Measurements from ENCODE around the gene HS3ST4. TPM values are rescaled to one million over a fixed set of nuclear protein-coding genes. Genes with fewer than 3 reads are reported as not detected.

The HS3ST4 gene
- total and polyA plus RNA-seq, 2 donors (not counting 1 experiment from before 2014, with no cell fraction given), result not detected

DNA sequence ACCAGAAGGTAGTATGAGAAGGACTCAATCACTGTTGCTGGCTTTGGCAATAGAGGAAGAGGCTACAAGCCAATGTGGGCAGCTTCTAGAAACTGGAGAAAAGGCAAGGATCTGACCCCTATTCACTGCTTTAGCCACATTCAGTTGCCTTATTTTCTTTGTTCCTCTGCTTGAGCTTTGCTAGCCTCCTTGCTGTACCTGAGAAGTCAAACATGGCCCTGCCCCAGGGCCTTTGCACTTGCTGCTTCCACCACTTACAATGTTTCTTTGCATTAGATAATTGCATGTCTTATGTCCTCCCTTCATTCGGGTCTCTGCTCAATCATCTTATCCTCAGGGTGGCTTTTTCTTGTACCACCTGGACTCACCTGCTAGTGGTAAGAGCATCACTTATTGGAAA, 15.8 kb downstream of the HS3ST4 start:
- H3K9me3 ChIP-seq (ENCODE audit: control extremely low read depth in 1 of 3, control insufficient read depth in 2 of 3, insufficient read depth in 1 of 3, low read length in 2 of 3), result peaks cover 0 to 4% (median 0%) of the 10 kb centered on the region in 3 donors
- H3K9ac ChIP-seq (ENCODE audit: low read length), result no peak overlapping the region
- no peaks in the 10 kb centered on the region for H3K27me3 ChIP-seq (replicated peaks in 1 of 4; ENCODE audit: control extremely low read depth in 1 of 4, control insufficient read depth in 3 of 4, insufficient read depth in 4 of 4, low read length in 3 of 4)
- ChIA-PET POLR2A (no interaction called here), CTCF (no interaction called here)
- intact Hi-C loops (cut with micrococcal nuclease), result no loop called here
- ATAC-seq (ENCODE audit: low read depth), result no peak
- no peaks in the 10 kb centered on the region for H3K79me2 ChIP-seq (ENCODE audit: control insufficient read depth, insufficient read depth, low read length)
- DNase-seq, result no peak
- no peaks in the 10 kb centered on the region for H3K4me1 ChIP-seq (ENCODE audit: control insufficient read depth in 2 of 2, insufficient read depth in 2 of 2, low read length in 2 of 2)
- no peak overlapping the region for H3K27ac ChIP-seq (ENCODE audit: low read length in 2 of 2)
- no peak for TF ChIP-seq EZH2 (IDR thresholded peaks at IDR 0.05; ENCODE audit: borderline replicate concordance, insufficient read depth, low read depth, low read length, poor library complexity, severe bottlenecking)
- TF ChIP-seq, protein P1, sequence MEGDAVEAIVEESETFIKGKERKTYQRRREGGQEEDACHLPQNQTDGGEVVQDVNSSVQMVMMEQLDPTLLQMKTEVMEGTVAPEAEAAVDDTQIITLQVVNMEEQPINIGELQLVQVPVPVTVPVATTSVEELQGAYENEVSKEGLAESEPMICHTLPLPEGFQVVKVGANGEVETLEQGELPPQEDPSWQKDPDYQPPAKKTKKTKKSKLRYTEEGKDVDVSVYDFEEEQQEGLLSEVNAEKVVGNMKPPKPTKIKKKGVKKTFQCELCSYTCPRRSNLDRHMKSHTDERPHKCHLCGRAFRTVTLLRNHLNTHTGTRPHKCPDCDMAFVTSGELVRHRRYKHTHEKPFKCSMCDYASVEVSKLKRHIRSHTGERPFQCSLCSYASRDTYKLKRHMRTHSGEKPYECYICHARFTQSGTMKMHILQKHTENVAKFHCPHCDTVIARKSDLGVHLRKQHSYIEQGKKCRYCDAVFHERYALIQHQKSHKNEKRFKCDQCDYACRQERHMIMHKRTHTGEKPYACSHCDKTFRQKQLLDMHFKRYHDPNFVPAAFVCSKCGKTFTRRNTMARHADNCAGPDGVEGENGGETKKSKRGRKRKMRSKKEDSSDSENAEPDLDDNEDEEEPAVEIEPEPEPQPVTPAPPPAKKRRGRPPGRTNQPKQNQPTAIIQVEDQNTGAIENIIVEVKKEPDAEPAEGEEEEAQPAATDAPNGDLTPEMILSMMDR (IDR thresholded peaks at IDR 0.05), result no peak
- no peak overlapping the region for H3K4me3 ChIP-seq (ENCODE audit: control extremely low read depth in 1 of 5, extremely low read depth in 1 of 5, insufficient read depth in 1 of 5, low read depth in 2 of 5, low read length in 4 of 5)
- H4K20me1 ChIP-seq (ENCODE audit: control insufficient read depth, insufficient read depth, low read length, poor library complexity, severe bottlenecking), result no peaks in the 10 kb centered on the region
- H3K36me3 ChIP-seq (replicated peaks in 1 of 2; ENCODE audit: control extremely low read depth in 1 of 2, control insufficient read depth in 1 of 2, extremely low read depth in 1 of 2, insufficient read depth in 2 of 2, low read length in 1 of 2), result no peaks in the 10 kb centered on the region
- Mint-ChIP-seq H3K27ac (no peak overlapping the region), H3K4me3 (no peak overlapping the region), H3K27me3 (peaks cover 6% of the 10 kb centered on the region), H3K4me1 (no peaks in the 10 kb centered on the region), H3K9me3 (ENCODE audit: insufficient read depth) (no peaks in the 10 kb centered on the region)
- no peak overlapping the region for H3K4me2 ChIP-seq (replicated peaks; ENCODE audit: low read depth, low read length, poor library complexity, severe bottlenecking)
- no peak overlapping the region for H2AFZ ChIP-seq (ENCODE audit: insufficient read depth, low read depth, low read length, poor library complexity, severe bottlenecking)
- WGBS (ENCODE audit: insufficient coverage), result no CpG with 5 or more reads among the region's 1 CpG

DNA sequence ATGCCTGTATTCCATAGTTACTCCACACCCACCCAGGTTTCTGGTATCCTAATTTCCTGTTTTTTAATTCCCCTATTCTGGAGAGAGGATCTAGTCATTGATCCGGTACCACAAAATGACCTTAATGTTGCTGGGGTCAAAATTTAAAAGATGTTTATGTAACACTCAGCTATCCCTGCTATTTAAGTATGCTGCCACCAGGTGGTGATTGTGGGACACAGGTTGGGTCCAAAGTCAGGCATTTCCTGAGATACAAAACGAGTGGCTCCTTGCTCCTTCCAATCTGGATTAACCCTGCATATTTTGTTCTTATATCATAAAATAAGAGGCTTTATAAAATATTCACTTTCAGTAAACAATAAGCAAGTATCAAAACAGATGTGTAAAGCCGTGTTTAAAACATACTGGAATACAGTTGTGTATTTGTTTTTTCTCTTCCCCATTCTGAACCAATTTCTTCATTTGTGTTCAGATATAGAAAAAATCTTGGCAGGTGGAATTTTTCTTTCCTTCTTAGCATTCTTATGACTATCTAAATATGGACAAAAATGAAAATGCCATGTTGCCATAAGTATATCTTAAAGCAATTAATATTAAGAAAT, 16.3 kb downstream of the HS3ST4 start:
- Histone ChIP-seq H4K20me1 (ENCODE audit: control insufficient read depth, insufficient read depth, low read length, poor library complexity, severe bottlenecking) (no peaks in the 10 kb centered on the region), H3K9me3 (ENCODE audit: control extremely low read depth in 1 of 3, control insufficient read depth in 2 of 3, insufficient read depth in 1 of 3, low read length in 2 of 3) (peaks cover 0 to 4% (median 0%) of the 10 kb centered on the region in 3 donors)

More for the DNA sequence above, 16.3 kb downstream of the HS3ST4 start:
- TF ChIP-seq, protein P1 (IDR thresholded peaks at IDR 0.05), result no peak
- TF ChIP-seq EZH2 (IDR thresholded peaks at IDR 0.05; ENCODE audit: borderline replicate concordance, insufficient read depth, low read depth, low read length, poor library complexity, severe bottlenecking), result no peak
- intact Hi-C loops (cut with micrococcal nuclease), result no loop called here
- Histone ChIP-seq H3K4me1 (ENCODE audit: control insufficient read depth in 2 of 2, insufficient read depth in 2 of 2, low read length in 2 of 2) (no peaks in the 10 kb centered on the region), H3K4me3 (ENCODE audit: control extremely low read depth in 1 of 5, extremely low read depth in 1 of 5, insufficient read depth in 1 of 5, low read depth in 2 of 5, low read length in 4 of 5) (no peak overlapping the region), H3K79me2 (ENCODE audit: control insufficient read depth, insufficient read depth, low read length) (no peaks in the 10 kb centered on the region), H3K36me3 (replicated peaks in 1 of 2; ENCODE audit: control extremely low read depth in 1 of 2, control insufficient read depth in 1 of 2, extremely low read depth in 1 of 2, insufficient read depth in 2 of 2, low read length in 1 of 2) (no peaks in the 10 kb centered on the region), H3K27me3 (replicated peaks in 1 of 4; ENCODE audit: control extremely low read depth in 1 of 4, control insufficient read depth in 3 of 4, insufficient read depth in 4 of 4, low read length in 3 of 4) (no peaks in the 10 kb centered on the region), H3K4me2 (replicated peaks; ENCODE audit: low read depth, low read length, poor library complexity, severe bottlenecking) (no peak overlapping the region), H3K9ac (ENCODE audit: low read length) (no peak overlapping the region), H2AFZ (ENCODE audit: insufficient read depth, low read depth, low read length, poor library complexity, severe bottlenecking) (no peak overlapping the region), H3K27ac (ENCODE audit: low read length in 2 of 2) (no peak overlapping the region)
- H3K27me3 Mint-ChIP-seq, result peaks cover 6% of the 10 kb centered on the region
- ChIA-PET CTCF (interaction anchor here (0.7 kb wide), 1 partner anchor 387 kb away, joined by 3 read pairs; no protein-coding TSS in a partner anchor), POLR2A (no interaction called here)
- no peak for ATAC-seq (ENCODE audit: low read depth)
- H3K27ac Mint-ChIP-seq, result no peak overlapping the region
- no CpG with 5 or more reads among the region's 3 CpGs for WGBS (ENCODE audit: insufficient coverage)
- H3K4me1 Mint-ChIP-seq, result no peaks in the 10 kb centered on the region
- DNase-seq, result no peak
- H3K4me3 Mint-ChIP-seq, result no peak overlapping the region
- no peaks in the 10 kb centered on the region for H3K9me3 Mint-ChIP-seq (ENCODE audit: insufficient read depth)

Data from B cell (primary cell).